NCI-H2196 treated with DMSO at 0.1 percent for 48 hours (cell line): ENCODE measurements around the gene YTHDC1.
"Not testable (repeated sequence)": the region's sequence is repeated elsewhere in the genome, so short reads cannot be mapped to it uniquely, and the experiment has no call there.

Experiments
- DNase-seq: peaks from one replicate; lab custom pipeline; 2025; ENCODE audit not compliant: unreplicated experiment; lab: John Stamatoyannopoulos, UW

YTHDC1 gene

DNA sequence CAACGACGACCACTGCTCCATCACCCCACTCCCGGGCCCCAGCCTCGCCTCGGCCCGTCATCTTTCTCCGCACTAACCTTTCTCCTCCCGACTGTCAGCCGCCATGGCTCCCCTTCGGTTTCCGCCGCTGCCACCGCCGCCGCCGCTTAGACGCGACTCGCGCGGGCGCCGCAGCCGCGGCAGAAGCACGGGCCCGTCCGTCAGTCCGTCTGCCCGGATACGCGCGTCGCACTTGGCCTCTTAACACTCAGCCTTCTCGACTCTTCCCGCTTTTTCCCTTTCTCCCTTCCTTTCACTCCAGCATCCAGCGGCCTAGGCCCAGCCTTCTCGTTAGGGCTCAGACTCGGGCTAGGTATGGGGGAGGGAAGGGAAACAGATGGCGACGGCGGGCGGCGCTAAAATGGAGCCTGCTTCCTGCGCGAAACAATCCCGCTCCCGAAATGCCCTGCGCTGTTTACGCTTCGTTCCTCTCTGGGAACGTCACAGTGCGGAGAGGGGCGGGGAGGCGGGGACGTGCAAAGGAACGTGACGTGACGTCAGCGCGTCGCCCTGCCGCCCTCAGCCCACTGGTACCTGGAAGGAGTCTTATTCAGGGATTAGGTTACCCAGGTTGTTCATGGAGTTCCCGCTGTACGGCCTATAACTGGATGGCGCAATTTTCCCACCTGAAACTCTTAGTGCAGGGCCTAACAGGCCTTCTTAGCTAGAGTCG is at the start of gene YTHDC1:
Gene YTHDC1 (minus strand): TSS at position 442 of the 712 bp plus-strand sequence. CDS start 337 bp downstream, at position 105.
- peak; percentile 68 for DNase-seq

DNA sequence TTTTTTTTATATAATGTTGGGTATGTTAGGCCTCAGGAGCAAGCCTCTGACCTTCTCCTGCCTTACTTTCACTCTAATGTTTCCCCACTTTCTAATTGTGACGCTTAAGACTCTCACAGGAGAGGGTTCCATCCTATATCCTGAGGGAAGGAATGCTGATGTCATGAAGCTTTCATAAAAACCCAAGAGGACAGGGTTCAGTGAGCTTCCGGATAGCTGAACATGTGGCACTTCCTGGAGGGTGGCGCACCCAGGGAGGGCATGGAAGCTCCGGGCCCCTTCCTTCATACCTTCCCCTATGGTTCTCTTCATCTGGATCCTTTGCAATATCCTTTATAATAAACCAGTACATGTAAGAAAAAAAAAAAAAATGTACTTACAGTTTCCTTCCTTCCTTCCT is 49.4 kb upstream of the YTHDC1 start:
- no peak for DNase-seq

DNA sequence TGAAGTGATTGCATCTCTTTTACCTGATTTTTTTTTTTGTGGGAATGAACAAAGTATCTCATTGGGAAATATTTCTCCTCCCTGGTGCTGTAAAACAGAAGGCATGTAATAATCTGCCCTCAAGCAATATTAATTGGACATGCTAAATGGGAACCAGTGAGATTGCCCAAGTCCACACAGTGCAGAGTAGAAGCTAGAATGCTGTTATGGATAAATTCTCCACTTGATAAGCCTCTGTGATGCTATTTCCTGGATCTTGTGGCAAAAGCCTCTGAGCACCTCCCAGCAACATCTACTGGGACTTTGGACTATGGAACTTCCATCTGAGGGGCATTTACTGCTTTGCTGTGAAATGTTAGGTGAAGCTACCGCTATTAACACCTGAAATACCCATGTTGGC is 46.9 kb upstream of the YTHDC1 start:
- DNase-seq, result no peak

DNA sequence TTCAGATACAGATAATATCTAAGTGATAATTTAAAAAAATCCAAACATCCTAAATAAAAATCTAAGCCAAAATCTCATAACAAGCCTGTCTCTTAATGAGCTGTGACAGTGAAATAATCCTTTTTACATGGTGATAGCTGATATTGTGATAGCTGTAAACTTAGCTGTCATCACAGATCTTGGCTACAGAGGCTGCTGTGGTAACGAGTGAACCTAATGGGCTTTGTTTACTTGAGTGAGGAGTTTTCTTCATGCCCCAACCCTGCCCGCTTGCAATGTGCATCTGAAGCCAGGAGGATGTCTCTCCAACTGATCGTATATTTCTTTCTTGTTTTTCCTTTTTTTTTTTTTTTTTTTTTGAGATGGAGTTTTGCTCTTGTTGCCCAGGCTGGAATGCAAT is 41.5 kb upstream of the YTHDC1 start:
- DNase-seq, result no peak

DNA sequence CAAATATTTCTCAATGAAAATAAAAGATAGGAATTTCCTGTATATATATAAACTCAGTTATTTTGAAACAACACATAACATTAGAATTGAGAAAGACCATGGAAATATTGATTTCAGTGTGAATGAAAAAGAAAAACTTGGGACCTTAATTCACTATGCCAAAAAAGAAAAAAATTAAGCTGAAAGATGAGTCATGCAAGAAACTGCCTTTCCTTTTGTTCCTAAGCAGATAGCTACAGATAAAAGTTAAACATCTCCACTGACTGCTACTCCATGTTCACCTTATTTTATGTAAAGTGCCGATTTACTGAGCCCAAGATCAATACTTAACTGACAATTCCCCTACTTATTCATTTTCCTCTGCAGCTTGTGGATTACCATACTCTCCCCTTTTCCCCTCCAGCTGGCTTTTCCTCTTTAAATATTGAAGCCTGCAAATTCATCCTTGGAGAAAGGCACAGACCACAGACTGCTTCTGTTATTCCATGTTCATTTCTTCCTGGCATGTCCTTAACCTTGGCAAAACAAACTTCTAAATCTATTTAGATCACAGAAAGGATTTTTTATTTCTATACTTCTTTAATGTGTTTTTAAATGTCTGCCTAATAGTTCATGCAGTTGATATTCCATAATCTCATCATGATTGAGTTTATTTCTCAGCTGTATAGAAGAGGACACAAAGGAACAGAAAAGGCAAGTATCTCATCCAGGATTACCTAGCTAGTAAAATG is 40.5 kb upstream of the YTHDC1 start:
- DNase-seq, result no peak

DNA sequence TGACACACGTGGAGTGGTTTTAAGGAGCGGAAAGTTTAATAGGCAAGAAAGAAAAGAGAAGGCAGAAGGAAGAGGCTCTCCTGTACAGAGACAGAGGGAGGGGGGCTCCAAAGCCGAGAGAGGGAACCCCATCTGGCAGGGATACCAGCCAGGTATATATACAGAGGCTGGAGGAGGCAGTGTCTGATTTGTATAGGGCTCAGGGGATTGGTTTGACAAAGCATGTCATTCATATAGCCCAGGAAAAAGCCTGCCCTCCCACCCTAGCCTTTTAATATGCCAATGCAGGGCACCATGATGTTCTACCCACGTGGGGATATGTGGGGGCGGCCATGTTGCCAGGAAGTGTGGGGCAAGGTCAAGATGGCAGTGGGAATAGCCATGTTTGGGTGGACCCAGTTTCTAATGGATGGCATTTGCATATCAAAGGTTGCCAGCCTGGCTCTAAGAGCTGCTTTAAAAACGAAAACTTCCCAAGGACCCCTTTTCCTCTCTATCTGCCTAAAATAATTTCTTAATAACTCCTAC is 39.6 kb upstream of the YTHDC1 start:
- DNase-seq, result not testable (repeated sequence)

DNA sequence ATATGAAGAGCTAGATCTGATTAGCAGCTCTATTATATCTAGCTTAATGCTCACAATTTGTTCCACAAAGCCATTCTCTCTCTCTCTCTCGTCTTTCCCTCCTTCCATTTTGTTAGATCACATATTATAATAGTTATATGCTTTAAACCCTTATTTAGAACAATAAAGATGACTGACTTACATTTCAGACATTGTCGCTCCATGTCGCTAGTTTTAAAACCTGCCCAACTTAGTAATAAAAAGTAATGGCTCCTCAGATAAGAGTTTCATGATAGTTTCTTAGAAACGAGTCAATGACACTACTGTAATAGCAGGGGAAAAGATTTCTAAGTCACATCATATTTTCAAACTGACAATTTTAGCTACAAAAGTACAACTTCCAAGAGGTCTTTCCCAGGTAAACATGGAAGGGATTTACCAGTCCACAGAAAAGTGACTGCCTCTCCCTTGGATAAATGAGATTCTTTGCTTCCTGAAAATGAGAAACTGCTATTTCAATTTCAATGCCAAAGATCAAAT is 38.5 kb upstream of the YTHDC1 start:
- DNase-seq, result no peak

DNA sequence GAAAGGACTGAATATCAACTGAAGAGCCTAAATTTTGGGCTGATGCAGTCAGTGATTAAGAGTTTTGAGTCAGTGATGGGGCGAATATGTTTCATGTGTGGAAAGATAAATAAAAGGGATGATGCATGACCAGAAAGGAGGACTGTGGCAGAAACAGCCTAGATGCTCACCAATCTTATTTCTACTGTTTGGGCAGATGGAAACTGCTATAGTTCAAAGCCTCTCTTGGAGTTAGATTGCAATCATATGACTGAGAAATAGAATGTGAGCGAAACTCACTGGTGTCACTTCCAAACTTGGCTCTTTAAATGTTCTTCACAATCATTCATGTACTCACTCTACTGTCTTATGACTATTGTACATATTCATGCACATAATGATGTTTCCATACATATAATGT is 35.4 kb upstream of the YTHDC1 start:
- DNase-seq, result no peak

DNA sequence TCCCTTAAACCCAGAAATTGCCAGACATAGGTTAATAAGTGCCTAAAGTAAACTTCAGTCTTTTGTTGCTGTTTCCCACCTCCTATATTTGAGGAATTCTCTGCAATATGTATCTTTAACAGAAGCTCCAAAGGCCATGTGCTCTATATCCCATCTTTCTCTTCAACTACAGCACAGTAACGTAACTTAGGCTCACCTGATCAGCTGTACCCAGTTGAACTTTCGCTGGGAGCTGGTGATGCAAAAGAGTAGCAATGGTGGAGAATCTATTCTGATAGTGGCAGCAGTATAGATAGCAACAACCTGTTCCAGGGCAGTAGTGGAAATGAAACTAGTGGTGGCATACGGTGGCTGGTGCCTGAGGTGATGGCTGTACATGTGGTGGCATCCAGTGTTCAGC is 33.2 kb upstream of the YTHDC1 start:
- no peak for DNase-seq

DNA sequence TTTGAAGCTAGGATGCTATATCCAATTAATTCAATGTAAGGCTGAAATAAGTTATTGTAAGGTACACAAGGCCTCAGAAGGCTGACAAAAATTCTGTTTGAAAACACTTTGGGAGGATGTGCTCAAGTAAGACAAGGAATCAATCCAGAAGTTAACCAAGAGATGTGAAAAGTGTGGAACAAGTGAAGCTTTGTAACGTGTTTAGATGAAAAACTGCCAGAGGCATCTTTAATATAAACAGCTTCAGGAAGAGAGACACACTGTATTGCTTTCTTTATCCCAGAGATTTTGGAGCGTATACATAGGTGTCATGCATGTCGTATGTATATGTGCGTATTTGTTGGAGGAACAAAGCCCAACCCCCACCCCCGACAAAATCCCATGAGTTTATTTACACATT is 28.3 kb upstream of the YTHDC1 start:
- no peak for DNase-seq

DNA sequence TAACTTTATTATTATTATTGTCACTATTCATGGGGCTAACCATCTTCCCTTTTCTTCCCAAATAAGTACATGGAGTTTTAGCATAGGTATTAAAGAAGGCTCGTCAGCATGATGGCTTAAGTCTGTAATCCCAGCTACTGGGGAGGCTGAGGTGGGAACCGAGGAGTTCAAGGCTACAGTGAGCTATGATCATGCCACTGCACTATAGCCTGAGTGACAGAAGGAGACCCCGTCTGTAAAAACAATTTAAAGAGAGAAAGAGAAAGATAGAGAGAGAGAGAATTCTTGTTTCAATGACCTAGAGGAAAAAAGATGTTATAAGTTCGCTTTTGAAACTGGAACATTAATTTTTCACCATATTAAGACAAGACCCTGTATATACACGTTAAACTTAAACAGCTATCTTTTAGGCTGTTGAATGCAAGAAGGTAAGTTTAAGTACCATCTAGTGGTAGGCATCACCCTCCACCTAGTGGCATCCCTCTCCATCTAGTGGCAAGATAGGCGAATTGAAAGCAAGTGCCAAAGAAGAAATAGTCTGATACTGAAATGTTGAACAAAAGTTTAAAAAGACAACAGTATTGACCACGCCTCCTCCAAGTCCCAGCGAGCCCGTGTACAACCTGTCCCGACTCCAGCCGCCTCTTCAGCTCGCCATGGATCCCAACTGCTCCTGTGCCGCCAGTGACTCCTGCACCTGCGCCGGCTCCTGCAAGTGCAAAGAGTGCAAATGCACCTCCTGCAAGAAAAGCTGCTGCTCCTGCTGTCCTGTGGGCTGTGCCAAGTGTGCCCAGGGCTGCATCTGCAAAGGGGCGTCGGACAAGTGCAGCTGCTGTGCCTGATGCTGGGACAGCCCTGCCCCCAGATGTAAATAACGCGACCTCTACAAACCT is 26.0 kb upstream of the YTHDC1 start:
- no peak for DNase-seq

DNA sequence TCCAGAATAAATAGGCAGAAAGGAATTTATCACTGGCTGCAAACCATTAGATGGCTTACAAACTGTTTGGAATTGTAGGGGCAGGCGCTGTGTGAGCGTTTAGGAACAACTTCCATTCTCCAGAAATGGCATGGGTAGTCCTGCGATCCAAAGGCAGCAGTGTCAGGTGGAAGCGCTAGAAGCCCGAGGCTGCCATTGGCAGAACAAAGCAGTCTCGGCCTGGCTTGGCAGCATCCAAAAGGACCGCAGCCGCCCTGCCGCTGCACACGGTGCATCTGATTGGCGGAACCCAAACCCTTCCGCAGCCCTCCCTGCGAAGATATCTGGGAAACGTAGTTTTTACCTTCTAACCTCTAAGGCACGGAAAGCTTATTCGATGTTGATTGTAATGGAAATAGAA is 23.6 kb upstream of the YTHDC1 start:
- DNase-seq, result no peak

DNA sequence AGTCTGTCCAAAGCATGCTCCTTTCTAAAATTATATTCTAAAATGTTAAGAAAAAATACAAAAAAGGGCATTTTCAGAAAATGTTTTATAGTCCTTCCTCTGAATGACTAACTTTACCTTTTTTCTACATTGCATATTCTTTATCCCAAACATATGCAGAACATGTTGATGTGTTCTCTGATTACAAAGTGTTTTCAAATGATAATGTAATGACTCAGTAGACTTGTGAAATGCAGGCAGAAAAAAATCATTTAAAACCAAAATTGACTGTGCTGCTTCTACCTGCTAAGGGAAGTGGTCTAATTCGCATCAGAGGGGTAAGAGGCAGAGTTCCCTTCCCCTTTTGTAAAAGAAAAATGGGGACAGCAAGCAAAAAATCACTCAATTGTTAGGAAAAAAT is 22.7 kb upstream of the YTHDC1 start:
- no peak for DNase-seq

DNA sequence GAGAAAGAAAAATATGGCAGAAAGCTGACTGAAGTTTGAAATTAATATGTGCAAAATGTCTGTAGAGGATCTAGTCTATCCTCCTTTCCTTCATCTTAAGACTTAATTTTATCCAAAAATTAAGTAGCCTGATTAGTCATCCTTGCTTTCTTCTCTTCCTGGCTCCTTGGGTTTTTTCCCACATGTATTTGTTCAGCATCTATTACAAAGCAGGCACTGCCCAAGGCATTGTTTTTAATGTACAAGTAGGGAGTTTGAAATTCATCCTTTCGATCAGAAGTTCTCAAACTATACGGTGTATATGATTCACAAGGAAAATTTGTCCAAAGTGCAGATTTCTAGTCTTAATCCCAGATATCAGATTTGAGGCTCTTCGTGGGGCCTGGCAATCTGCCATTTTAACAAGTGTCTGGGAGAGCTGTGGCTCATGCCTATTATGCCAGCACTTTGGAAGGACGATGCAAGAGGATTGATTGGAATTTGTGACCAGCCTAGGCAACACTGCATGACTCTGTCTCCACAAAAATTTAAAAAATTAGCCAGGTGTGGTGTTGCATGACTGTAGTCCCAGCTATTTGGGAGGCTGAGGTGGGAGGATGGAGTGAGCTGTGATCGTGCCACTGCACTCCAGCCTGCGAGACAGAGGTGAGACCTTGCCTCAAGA is 19.4 kb upstream of the YTHDC1 start:
- DNase-seq, result no peak

DNA sequence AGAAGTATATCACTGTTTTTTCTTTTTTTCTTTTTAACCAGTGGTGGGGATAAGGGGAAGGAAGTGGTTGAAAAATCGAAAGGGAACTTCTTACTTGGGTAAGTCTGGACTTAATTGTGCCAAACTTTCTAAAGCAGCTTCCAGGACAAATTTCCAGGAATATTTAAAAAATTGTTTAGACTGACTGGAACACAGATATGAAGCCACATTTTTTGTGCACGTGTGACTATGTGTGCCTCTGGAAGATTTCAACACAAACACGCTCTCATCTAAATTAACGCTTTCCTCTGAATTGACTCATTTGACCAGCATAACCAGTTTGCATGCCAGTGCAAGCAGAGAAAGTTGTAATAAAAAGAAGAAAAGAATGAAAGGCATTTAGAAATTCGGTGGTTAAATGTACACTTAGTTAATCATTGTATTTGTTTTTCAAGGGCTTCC is 18.8 kb upstream of the YTHDC1 start:
- DNase-seq, result no peak

DNA sequence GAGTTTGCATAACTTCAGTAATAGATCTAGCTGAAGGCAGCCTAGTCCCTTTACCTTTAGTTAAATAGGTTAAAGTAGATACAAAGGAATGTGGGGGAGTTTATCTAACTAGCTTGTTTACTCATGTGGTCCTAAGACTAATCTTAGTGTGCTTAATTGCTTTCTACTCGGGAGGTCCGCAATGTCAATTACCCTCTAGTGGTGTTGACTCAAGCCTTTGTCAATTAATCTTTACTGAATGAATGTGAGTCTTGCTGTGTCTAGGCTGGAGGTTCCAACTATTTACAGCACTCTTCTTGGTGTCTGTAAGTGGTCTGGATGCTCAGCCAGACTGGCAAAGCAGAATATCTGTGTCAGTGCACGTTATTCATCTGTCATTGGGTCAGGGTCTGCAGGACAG is 17.9 kb upstream of the YTHDC1 start:
- DNase-seq, result no peak

DNA sequence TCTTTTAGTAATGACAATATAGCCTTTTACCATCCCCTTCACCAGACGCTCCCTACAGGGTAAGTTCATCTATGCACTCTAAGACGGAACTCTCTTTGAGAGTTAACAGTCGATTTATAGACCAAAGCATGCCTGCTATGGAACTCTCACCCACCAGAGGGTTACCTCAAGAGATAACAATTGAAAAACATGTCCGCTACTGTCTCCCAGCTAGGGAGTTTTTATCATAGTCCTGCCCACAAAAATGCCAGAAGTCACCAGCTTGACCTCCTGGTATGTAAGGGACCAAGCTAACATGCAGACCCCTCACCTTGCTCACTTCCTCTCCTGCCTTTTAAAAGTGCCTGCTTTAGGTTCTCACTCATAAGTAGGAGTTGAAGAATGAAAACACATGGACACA is 16.7 kb upstream of the YTHDC1 start:
- DNase-seq, result no peak

DNA sequence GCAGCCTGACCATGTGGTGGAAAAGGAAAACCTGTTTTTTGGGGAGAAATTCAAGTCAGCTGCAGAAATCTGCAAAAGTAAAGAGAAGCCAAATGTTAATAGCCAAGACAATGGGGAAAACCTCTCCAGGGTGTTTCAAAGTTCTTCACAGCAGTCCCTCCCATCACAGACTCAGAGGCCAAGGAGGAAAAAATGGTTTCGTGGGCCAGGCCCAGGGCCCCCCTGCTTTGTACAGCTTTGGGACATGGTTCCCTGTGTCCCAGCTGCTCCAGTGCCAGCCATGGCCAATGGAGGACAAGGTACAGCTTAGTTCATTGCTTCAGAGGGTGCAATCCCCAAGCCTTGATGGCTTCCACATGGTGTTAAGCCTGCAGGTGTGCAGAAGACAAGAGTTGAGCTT is 15.2 kb upstream of the YTHDC1 start:
- DNase-seq, result no peak

DNA sequence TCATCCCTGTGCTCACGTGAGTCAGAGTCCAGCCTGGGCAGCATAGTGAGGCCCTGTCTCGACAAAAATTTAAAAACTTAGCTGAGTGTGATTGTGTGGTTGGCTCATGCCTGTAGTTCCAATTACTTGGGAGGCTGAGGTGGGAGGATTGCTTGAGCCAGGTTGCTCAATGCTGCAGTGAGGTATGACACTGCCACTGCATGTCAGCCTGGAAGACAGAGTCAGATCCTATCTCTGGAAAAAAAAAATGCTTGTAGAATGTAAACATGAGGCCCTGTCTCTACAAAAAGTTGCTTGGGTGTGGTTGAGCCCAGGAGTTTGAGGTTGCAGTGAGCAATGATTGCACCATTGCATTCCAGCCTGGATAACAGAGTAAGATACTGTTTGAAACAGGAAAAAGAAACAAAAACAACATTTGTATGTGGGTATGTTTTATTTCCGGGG is 11.3 kb upstream of the YTHDC1 start:
- DNase-seq, result no peak

DNA sequence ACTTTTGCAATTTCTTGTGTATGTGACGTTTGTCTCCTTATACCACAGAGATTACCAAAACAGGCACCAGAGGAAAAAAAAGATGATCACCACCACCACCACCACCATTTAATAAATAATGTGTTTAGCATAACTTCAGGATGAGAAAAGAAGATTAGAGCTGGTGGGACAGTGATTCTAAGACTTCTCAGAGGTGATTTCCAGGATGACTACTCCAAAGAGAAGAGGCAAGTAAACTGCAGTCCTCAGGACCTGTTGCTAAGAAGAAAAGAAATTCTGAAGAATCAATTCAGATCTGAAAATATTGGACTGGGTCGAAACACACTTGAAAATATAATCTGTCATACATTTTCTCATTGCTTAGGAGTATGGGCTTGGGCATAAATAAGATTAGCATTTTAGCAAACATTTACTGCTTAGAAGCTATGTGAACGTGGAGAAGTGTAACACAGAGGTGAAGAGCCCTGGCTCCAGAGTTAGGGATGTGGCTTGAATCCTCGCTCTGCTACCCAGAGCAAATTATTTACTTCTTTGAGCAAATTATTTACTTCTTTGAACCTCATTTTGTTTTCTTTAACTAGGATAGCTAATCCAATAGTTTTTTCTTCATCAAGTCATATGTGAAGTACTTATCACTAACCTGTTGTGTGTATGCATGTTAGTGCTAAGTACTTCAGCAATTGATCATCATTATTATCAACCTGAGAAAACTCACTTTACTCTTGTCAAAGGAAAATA is 10.5 kb upstream of the YTHDC1 start:
- no peak for DNase-seq
